Fibroblast of villous mesenchyme (primary cell): ENCODE measurements around the gene SKIDA1. TPM values are rescaled to one million over a fixed set of nuclear protein-coding genes. Genes with fewer than 3 reads are reported as not detected.

ENCODE experiments used
- DNase-seq: peaks from one replicate; pipeline ENCODE4 v3.0.0-alpha.2; 2010; ENCODE audit warnings: low read depth
- H3K4me3 ChIP-seq: 2 replicates; pipeline ENCODE4 v1.5.1; 2011; ENCODE audit warnings: low read depth, mild to moderate bottlenecking, low read length
- total RNA-seq: library from RNA; depleted of rRNA; stranded (reverse); fragments of >200 nt; gene quantifications from 2 replicates; pipeline ENCODE4 v1.2.3, GENCODE V29; 2012
- TF ChIP-seq, protein P1 (sequence below): IDR thresholded peaks from 2 replicates; pipeline ENCODE4 v1.5.1; 2012; ENCODE audit warnings: low read depth, mild to moderate bottlenecking, low read length; ENCODE audit not compliant: insufficient read depth

Gene SKIDA1
- total RNA-seq, 1 donor: 0.43 TPM

DNA sequence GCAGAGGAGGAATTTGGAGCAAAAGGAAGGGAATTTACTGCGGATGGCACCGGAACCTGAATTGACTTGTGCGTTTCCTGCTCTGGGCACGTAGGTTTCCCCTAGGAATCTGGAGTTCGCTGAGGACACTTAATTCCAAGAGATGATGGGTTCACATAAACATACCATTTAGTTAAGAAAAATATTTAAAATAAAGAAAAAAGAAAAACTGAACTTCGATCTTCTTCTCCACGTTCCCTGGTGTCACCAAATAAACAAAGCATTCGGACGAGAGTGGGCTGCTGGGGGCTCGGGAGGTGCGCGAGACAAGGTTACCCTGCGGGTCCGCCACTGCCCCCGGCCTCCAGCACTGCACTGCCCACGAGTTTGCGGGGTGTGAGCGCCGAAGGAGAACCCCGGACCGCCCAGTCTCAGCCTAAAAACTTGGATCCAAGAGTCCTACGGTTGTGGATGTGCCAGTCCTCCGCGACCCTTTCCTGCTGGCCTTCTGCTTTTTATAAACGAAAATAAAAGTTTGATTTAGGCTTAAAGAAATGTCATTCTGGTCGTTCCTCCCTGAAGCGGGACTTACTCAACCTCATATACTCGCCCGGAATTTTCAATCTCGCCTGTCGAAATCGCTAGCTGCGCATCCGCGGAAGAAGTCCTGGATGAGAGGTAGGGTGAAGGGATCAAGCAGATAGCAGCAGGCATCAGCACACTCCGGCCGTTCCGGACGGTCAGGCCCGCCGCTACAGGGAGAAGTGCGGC is 30.3 kb downstream of the SKIDA1 start:
- peak overlapping the region; percentile 76 for H3K4me3 ChIP-seq
- peak; percentile 22 for DNase-seq
- TF ChIP-seq, protein P1, sequence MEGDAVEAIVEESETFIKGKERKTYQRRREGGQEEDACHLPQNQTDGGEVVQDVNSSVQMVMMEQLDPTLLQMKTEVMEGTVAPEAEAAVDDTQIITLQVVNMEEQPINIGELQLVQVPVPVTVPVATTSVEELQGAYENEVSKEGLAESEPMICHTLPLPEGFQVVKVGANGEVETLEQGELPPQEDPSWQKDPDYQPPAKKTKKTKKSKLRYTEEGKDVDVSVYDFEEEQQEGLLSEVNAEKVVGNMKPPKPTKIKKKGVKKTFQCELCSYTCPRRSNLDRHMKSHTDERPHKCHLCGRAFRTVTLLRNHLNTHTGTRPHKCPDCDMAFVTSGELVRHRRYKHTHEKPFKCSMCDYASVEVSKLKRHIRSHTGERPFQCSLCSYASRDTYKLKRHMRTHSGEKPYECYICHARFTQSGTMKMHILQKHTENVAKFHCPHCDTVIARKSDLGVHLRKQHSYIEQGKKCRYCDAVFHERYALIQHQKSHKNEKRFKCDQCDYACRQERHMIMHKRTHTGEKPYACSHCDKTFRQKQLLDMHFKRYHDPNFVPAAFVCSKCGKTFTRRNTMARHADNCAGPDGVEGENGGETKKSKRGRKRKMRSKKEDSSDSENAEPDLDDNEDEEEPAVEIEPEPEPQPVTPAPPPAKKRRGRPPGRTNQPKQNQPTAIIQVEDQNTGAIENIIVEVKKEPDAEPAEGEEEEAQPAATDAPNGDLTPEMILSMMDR: no peak

DNA sequence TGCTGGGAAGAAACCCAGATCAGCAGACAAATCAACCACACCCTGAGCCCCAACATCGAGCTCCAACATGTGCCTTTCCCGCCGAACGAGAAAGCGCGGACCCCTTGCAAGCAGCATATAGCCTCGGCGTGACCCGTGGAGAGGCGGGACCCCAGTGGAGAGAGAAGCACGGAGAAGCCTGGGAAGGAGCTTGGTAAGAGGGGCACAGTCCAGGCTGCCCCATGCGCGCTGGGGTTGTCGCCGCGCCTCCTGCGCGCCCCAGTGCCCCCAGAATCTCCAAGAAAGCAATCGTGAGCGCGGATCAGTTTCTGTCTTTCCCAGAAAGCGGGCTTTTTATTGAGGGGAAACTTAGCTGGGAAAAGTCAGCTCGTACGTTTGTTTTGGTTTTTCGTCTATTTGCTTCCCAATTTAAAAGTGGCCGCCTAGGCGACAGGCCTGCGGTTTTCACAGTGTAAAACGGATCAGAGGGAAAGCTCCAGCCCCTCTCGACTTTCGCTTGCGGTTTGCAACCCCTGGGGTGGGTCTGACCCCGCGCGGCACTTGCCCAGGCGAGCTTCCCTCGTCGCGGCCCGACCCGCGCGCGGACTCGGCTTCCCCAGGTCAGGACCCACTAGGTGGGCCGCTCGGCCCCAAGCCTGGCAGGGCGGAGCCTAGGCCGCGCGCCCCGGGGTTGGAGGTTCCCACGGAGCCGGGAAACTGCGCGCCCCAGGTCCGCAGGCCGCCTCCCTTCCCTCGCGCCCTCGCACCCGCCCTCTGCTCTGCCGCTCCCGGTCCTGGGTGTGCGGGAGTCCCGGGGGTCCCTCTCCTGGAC is 31.1 kb downstream of the SKIDA1 start:
- peak; percentile 33 for DNase-seq
- TF ChIP-seq, protein P1: no peak
- peak overlapping the region; percentile 76 for H3K4me3 ChIP-seq

- no peak for DNase-seq
- H3K4me3 ChIP-seq: no peak overlapping the region
- TF ChIP-seq, protein P1: no peak
Measured at GRCh38 chr10:21493784-21494183, 31.7 kb downstream of the SKIDA1 start.

DNA sequence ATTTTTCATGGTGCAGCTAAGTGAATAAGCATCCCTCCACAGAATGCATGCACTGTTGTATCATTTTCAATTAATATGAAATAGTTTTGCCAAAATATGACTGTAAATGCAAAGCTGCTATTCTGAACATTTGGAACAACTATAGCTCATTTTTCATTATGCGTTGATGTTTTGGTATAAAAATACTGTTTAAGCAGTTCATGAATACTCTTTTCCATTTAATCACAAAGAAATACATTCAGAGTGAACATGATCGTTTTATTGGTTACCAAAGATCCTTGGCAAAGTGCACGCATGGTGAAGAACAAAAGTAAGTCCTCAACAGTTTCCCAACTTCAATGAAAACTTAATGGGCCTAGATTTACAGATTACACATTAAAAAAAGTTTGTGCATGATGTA is 33.1 kb downstream of the SKIDA1 start:
- H3K4me3 ChIP-seq: no peak overlapping the region
- TF ChIP-seq, protein P1: no peak
- DNase-seq: no peak

- H3K4me3 ChIP-seq: no peak overlapping the region
- DNase-seq: no peak
- TF ChIP-seq, protein P1: no peak
Measured at GRCh38 chr10:21490711-21491105, 34.8 kb downstream of the SKIDA1 start.

DNA sequence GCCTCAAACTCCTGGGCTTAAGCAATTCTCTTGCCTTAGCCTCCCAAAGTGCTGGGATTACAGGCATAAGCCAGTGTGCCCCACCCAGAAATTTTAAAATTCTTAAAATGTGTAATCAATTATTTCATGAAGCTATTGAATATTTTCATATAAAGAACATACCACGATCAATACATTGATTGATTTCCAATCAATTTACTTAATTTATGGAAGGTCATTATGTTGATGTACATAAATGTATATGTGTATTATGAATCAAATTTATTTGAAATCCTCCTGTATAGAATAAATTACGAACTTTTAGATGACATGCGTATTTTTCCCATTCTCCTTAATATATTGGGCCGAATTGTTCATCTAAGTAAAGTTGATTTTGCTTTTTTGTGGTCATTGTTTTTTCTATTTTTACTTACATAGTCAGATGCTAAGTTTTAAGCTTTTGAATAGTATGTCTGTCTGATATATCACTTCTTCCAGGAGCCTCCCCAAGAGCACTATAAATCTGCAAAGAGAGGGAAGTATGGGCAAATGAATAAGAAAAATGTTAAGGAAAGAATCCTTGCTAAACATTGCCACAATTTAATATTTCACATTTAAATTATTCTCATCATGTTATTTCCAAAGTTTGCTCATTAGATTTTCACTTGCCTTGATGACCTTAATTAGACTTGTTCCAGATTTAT is 35.3 kb downstream of the SKIDA1 start:
- TF ChIP-seq, protein P1: no peak
- DNase-seq: no peak
- no peak overlapping the region for H3K4me3 ChIP-seq
